GM12891 (cell line): Measurements from ENCODE around the gene BRF1.

ENCODE experiments used
- POLR2A ChIP-seq: IDR thresholded peaks from 2 replicates; pipeline ENCODE4 v1.6.1; 2011; ENCODE audit warnings: low read depth, low read length, control low read depth
- POLR2AphosphoS5 ChIP-seq: IDR thresholded peaks from 2 replicates; pipeline ENCODE4 v1.6.1; 2011; ENCODE audit warnings: low read depth, low read length, control low read depth
- POU2F2 ChIP-seq: IDR thresholded peaks from 2 replicates; pipeline ENCODE4 v1.6.1; 2011; ENCODE audit warnings: low read depth, mild to moderate bottlenecking, control low read depth, low read length, moderate library complexity

GRCh38 chr14:105201156-105201924 is 99.5 kb downstream of the BRF1 start:
- TF ChIP-seq POU2F2 (no peak), POLR2A (no peak), POLR2AphosphoS5 (no peak)
